Globus pallidus (tissue), 1 donor: ENCODE results near the gene KCNH1.

Experiments
- DNase-seq: peaks from one replicate; pipeline ENCODE4 v3.0.0-alpha.2; 2015; ENCODE audit warnings: low spot score

Gene KCNH1

GRCh38 chr1:211133836-211134669 is at the start of gene KCNH1:
Gene KCNH1 (minus strand): TSS chr1:211134148. CDS start chr1:211133945, 203 bp downstream.
- DNase-seq: peak; percentile 89

DNA sequence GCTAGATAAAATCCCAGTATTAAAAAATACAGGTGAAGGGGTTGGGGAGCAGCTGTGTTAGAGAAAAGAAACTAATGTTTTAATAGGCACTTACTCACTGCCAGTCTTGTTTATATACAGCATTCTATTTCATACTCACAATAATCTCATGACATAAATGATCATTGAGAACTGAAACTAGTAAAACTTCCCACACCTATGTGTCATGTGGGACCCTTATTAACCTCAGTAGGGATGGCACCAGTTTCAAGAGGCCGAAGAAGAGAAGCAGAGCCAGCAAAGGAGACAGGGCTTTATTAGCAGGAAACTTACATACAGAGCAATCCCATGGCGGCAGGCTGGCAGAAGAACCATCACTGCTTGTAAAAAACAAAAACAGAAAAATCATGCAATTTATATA is 48.8 kb upstream of the KCNH1 start:
- DNase-seq: no peak

- no peak for DNase-seq
Measured at GRCh38 chr1:211174375-211174774, 40.4 kb upstream of the KCNH1 start.

DNA sequence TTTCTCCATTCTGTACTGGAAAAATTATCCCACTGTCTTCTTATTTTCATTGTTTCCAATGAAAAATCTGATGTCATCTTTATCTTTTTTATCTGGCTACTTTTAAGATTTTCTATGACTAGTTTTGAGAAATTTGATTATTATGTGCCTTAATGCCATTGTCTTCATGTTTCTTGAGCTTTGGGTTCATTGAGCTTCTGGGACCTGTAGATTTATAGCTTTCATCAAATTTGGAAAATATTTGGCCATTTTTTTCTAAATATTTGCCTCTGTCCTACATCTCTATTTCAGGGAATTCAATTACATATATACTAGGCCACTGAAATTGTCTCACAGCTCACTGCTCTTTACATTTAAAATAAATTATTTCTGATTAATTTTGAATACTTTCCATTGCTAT is 38.7 kb upstream of the KCNH1 start:
- DNase-seq: no peak

DNA sequence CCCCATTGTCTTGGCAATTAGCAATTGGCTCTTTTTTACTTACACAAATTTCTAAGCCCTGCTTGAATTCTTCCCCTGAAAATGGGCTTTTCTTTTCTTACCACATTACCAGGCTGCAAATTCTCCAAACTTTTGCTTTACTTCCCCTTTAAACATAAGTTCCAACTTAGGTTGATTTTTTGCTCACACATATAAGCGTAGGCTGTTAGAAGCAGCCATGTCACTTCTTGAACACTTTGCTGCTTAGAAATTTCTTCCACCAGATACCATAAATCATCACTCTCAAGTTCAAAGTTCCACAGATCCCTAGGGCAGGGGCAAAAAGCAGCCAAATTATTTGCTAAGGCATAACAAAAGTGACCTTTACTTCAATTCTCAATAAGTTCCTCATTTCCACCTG is 35.4 kb upstream of the KCNH1 start:
- DNase-seq: no peak

GRCh38 chr1:211158866-211159265 is 24.9 kb upstream of the KCNH1 start:
- no peak for DNase-seq

DNA sequence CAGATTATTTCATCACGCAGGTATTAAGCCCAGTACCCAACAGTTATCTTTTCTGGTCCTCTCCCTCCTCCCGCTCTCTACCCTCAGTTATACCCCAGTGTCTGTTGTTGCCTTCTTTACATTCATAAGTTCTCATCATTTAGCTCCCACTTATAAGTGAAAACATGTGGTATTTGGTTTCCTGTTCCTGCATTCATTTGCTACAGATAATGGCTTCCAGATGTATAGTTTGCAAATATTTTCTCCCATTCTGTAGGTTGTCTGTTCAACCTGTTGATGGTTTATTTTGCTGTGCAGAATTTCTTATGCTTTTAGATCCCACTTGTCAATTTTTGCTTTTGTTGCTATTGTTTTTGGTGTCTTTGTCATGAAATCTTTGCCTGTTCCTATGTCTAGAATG is 21.1 kb upstream of the KCNH1 start:
- no peak for DNase-seq

- DNase-seq: no peak
Measured at GRCh38 chr1:211153932-211154331, 20.0 kb upstream of the KCNH1 start.

DNA sequence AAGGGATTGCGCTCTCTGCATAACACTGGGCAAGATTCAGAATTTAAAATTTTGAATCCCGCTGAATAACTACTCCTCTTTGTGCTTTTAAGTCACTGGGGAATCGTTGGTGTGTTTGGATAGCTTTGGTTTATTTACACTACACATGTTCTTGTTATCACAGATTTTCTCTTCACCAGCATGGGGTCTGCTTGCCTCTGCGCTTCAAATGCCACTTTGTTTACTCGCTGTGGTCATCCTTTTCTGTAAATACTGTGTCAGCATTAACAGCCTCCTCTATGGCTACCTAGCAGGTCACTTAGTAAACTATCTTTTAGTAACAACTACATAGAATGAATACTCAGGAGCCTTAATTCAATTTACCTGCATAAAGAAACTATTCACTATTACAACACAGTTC is 14.4 kb upstream of the KCNH1 start:
- DNase-seq: no peak

DNA sequence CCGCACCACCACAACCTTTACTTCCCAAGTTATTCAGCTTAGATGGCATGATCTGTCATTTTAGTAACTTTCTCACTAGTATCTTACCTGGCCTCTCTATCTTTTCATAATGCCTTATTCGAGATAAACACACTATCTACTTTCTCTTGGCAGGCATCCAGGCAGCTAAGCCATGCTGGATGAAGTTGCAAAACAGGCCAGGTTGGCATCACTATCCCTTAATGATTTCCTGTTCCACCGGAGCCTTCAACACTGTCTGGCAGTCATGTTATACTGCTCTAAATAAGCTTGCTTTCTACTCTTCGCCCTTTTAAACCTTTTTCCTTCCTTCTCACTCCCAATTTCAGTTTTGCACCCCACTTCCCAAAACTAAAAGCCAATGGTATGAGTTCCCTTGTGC is 12.0 kb upstream of the KCNH1 start:
- no peak for DNase-seq

DNA sequence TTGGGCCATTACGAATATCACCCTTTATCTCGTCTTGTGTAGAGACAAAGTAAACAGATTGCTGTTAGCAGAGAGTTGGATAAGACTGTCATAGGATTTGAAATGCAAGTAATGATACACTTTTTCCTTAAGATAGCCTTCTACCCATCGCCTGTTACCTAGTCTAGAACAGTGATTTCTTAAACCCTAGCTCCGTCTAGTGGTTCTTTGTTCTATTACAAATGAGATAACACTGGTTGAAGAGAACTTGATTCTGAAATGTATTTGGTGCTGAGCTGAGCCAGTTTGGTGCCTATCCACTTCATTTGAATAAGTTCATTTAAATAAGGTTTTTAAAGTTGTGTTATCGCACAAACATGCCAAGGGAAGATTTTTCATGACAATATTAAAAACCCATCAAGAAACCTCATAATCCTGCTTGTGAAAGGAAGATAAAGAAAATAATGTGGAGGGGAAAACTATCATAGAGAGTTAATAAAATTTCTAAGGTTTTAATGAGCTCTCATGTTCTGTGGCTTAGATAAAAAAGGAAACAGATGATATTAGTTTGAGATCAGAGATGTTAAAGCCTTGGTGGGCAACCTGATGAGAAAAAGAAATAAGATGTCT is 1.5 kb upstream of the KCNH1 start:
- peak; percentile 74 for DNase-seq

DNA sequence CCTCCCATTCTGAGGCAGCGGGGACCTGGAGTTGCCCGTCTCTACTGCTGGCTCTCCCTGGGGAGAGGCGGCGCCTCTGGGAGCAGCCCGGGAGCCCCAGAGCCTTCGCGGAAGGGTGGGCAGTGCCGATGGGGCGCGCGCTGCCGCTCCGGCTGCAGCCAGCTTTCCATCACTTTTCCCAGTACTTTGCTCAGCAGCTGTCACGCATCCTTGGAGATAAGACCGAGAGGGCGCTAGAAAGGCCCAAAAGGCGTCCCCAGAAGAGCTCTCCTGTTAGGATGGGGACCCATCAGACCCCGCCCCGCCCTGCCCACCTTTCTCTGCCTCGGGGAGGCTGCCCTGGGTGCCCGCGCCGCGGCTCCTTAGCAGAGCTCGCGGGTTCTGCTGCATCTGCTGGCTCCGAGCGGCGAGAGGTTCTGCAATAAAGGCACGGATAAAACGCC is 534 bp downstream of the KCNH1 start:
- DNase-seq: peak; percentile 54

DNA sequence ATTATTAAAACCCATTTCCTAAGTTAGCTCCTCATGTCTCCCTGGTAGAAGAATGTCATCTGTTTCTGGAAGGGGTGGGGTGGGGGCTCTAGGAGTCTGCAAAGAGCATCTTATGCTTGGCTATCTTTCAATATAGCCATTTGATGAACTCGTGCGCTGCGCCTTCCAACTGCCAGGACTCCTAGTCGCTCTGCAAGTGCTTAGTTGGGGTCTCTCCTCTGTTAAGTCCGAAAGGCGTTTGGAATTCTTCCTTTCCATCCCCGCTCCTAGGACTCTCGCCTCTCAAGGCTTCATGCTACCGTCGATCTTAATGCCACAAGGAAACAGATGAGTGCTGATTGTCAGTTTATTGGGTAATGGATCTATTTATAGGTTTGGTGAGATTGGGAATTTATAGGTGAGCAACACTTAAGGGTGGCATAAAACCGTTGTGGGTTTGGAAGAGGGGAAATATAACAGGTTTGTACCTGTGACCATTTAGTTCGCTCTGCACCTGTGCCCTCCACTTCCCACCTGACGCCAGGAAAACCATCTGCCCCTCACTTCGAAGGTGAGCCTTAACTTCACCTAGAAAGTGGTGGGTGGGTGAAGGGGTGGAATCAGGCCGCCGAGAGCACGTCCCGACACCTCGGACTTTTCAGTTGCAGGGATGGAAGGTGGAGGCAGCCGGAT is 1.1 kb downstream of the KCNH1 start:
- DNase-seq: peak; percentile 32

GRCh38 chr1:211129776-211130175 is 4.2 kb downstream of the KCNH1 start:
- no peak for DNase-seq

GRCh38 chr1:211127166-211127565 is 6.8 kb downstream of the KCNH1 start:
- no peak for DNase-seq

GRCh38 chr1:211126622-211127021 is 7.3 kb downstream of the KCNH1 start:
- no peak for DNase-seq

DNA sequence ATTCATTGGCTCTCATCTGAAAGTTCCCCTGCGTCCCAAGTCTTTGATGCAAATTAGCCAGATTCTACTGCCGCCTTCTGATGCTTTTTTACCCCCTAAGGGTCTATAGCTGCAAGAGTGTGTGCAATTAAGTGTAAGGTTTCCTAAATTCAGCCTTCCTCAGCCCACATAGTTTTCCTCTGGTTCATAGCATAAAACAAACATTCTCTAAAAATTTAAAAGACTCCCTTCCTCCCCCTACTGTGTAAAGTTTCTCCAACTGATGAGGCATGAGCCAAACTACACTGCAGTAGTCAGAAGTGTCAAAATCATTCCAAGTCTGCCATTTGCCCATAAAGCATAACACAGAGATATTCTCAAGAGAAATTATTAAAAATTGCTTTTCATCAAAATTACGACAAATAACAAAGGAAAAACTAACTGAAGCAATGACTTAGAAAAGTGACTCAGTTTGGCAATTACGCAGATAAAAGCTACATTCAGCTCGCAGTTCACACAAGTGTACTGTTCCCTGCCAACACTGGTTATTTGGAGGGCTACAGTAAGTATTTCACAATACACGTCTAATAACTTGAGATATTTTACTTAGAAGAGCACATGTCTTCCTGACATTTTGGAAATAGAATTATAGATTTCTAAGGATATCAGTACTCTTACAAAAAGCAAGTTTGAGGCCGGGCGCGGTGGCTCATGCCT is 15.4 kb downstream of the KCNH1 start:
- DNase-seq: no peak

DNA sequence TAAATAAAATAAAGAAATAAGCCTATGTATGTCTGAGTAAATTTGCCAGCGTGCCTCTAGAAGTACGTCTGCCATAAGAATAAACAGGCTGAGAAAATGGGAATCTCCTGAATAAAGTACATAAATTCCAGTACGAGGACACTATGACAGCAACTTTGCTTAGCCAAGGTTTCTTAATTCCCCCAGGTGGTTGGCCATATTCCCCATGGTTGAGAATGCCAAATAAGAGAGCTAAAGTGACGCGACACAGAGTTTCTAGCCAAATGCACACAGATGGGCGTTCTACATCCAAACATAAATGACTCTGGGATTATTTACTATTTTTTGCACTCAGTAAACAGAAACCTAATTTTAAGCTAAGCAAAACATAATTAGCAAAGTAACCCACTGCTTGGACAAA is 19.5 kb downstream of the KCNH1 start:
- no peak for DNase-seq

DNA sequence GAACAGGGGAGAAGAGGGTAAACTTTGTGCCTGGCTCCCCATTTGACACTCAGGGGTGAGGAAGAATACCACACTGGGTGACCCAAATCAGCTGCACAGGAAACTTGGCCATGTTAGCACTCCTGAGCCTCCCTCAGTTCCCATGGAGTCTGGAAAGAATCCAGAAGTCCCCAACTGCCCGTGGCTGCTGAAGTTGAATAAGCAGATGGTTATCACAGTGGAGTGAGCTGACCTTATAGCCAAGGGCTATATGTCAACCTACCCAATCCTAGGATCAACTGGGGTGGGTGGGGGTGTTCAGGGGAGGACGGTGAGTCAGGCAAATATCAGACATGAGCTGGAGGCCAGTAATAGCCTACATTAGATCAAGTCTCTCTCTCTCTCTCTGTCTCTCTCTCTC is 20.4 kb downstream of the KCNH1 start:
- DNase-seq: no peak

DNA sequence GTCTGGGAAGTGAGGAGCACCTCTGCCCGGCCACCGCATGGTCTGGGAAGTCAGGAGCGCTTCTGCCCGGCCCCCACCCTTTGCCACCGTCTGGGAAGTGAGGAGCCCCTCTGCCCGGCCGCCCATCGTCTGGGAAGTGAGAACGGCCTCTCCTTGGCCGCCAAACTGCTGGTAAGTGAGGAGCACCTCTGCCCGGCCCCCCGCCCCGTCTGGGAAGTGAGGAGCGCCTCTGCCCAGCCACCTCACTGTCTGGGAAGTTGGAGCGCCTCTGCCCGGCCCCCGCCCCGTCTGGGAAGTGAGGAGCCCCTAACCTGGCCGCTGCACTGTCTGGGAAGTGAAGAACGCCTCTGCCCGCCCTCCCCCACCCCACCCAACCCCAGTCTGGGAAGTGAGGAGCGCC is 22.6 kb downstream of the KCNH1 start:
- no peak for DNase-seq

DNA sequence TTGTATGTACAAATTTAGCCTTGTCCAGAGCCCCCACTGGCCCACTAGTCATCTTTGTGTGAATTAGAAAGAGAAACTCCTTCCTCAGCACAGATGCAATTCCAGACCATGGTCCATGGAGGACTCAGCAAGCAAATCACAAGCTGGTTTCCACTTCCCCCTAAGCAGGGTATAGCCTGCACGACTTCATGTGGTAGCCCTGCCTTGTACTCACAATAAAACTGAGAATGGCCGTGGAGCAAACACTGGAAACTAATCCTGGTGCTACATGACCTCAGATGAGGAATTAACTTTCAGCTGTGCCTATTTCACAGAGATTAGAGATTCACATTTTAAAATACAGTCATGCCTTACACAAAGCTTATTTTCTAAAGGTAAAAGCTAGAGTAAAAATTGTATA is 32.5 kb downstream of the KCNH1 start:
- DNase-seq: no peak

GRCh38 chr1:211099393-211099792 is 34.6 kb downstream of the KCNH1 start:
- DNase-seq: no peak

DNA sequence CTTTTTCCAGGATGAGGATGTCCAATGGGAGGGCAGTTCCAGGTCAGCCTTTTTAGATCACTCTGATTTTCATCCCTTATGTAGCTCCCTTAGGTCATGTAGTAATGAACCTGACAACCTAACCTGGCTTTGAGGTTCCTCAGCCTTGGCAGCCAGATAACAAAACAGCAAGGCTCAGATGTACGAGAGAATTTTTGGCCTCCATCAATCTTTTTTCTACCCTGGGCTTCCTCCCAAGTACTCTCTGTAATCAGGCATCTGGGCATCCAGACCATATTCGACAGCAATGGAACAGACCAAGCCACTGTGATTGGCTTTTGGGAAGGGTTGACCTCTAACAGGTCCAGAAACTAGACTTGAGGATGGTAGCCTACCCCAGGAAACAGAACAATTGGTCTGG is 38.6 kb downstream of the KCNH1 start:
- no peak for DNase-seq
